Measurements from ENCODE around the gene BBS12.

- TF ChIP-seq EZH2 (IDR thresholded peaks at IDR 0.05; ENCODE audit: borderline replicate concordance, low read depth, low read length, severe bottlenecking), result no peak
- no peak for TF ChIP-seq MYC (IDR thresholded peaks at IDR 0.05; ENCODE audit: low read depth, low read length)
- TF ChIP-seq CTCF (IDR thresholded peaks at IDR 0.05; ENCODE audit: extremely low read depth in 1 of 2, insufficient read depth in 1 of 2, low read depth in 1 of 2, low read length in 2 of 2), result no peak
- TF ChIP-seq POLR2AphosphoS5 (IDR thresholded peaks at IDR 0.05; ENCODE audit: insufficient read depth, low read depth, low read length), result no peak
Measured at GRCh38 chr4:122749704-122750454, 17.4 kb downstream of the BBS12 start.

All from endothelial cell of umbilical vein (primary cell).